ENCODE data around the gene ABCA7.

Gene ABCA7

GRCh38 chr19:1035998-1036621 is 3.8 kb upstream of the ABCA7 start:
- ChIA-PET POLR2A (no interaction called here), CTCF (no interaction called here)
- DNase-seq (ENCODE audit: extremely low spot score): no peak
- TF ChIP-seq NFRKB (IDR thresholded peaks at IDR 0.05) (no peak), SUZ12 (IDR thresholded peaks at IDR 0.05) (no peak), FOXA1 (IDR thresholded peaks at IDR 0.05) (no peak), LEF1 (IDR thresholded peaks at IDR 0.05; ENCODE audit: borderline replicate concordance) (no peak), BHLHE40 (IDR thresholded peaks at IDR 0.05; ENCODE audit: borderline replicate concordance) (no peak), ARNT (IDR thresholded peaks at IDR 0.05) (no peak), SP1 (IDR thresholded peaks at IDR 0.05) (no peak), ZNF384 (IDR thresholded peaks at IDR 0.05) (no peak), FOXK2 (IDR thresholded peaks at IDR 0.05) (no peak)
- TF ChIP-seq, protein P1, sequence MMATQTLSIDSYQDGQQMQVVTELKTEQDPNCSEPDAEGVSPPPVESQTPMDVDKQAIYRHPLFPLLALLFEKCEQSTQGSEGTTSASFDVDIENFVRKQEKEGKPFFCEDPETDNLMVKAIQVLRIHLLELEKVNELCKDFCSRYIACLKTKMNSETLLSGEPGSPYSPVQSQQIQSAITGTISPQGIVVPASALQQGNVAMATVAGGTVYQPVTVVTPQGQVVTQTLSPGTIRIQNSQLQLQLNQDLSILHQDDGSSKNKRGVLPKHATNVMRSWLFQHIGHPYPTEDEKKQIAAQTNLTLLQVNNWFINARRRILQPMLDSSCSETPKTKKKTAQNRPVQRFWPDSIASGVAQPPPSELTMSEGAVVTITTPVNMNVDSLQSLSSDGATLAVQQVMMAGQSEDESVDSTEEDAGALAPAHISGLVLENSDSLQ (IDR thresholded peaks at IDR 0.05): no peak

DNA sequence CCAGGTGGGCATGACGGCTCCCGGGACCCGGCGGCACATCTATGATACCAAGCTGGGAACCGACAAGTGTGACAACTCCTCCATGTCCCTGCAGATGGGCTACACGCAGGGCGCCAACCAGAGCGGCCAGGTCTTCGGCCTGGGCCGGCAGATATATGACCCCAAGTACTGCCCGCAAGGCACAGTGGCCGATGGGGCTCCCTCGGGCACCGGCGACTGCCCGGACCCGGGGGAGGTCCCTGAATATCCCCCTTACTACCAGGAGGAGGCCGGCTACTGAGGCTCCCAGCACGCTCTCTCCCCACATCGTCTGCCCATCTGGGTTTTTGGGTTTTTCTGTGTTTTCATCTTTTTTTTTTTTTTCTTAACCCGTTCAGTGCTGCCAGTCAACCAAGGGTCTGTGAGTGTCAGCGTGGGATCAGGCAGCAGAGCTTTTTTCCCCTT is 2.3 kb upstream of the ABCA7 start:
- no peak for TF ChIP-seq SUZ12 (IDR thresholded peaks at IDR 0.05)
- no peak for TF ChIP-seq NFRKB (IDR thresholded peaks at IDR 0.05)
- no peak for TF ChIP-seq ELF4 (IDR thresholded peaks at IDR 0.05)
- TF ChIP-seq LEF1 (IDR thresholded peaks at IDR 0.05; ENCODE audit: borderline replicate concordance): no peak
- TF ChIP-seq TARDBP (IDR thresholded peaks at IDR 0.05): no peak
- TF ChIP-seq FOXA1 (IDR thresholded peaks at IDR 0.05): no peak
- no peak for TF ChIP-seq SP1 (IDR thresholded peaks at IDR 0.05)
- TF ChIP-seq, protein P1 (IDR thresholded peaks at IDR 0.05): no peak
- TF ChIP-seq FOXM1 (IDR thresholded peaks at IDR 0.05; ENCODE audit: borderline replicate concordance): no peak
- TF ChIP-seq ZNF384 (IDR thresholded peaks at IDR 0.05): no peak
- no peak for DNase-seq (ENCODE audit: extremely low spot score)
- POLR2A ChIA-PET: no interaction called here

DNA sequence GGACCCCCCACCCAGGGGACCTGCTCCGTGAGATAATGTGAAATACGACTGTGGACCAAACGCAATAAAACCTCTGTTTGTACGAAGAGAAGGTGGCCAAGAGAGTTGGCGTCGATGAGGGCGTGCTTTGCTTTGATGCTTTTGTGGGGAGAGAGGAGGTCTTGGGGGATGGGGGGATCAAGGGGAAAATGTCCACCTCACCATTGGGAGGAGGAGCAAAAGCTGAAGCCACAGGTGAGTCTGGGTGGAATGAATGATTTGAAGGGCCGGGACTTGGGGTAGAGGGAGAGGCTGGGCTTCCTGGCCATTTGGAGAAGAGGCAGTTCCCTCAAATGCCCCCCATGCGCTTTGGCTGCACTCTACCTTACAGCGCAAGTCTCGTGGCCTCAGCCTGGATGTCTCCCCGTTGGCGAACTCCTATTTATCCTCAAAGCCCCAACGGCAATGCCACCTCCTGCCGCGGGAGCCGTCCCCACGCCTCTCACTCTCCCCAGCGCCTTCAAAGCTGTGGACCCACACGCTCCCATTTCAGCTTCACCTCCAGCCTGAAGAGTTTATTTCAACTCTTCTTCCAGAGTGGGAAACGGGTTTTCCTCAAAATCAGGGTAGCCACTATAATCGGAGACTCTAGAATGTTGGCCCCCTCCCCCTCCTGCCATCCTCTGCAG is 795 bp upstream of the ABCA7 start:
- no peak for DNase-seq (ENCODE audit: extremely low spot score)
- ChIA-PET CTCF (no interaction called here), POLR2A (interaction anchor here (1.1 to 3.8 kb wide), 5 partner anchors 9 to 250 kb away, joined by 3 to 29 read pairs (median 6); partner anchors contain the start of genes CIRBP and CNN2)
- TF ChIP-seq, protein P1 (IDR thresholded peaks at IDR 0.05): no peak
- TF ChIP-seq ZNF384 (IDR thresholded peaks at IDR 0.05) (no peak), BHLHE40 (IDR thresholded peaks at IDR 0.05; ENCODE audit: borderline replicate concordance) (no peak), ARNT (IDR thresholded peaks at IDR 0.05) (no peak), SUZ12 (IDR thresholded peaks at IDR 0.05) (no peak), CTBP1 (IDR thresholded peaks at IDR 0.05; ENCODE audit: borderline replicate concordance) (no peak), LEF1 (IDR thresholded peaks at IDR 0.05; ENCODE audit: borderline replicate concordance) (no peak), ELF4 (IDR thresholded peaks at IDR 0.05) (no peak), FOXA1 (IDR thresholded peaks at IDR 0.05) (no peak), FOXK2 (IDR thresholded peaks at IDR 0.05) (no peak), FOXM1 (IDR thresholded peaks at IDR 0.05; ENCODE audit: borderline replicate concordance) (no peak), NFRKB (IDR thresholded peaks at IDR 0.05) (no peak), TARDBP (IDR thresholded peaks at IDR 0.05) (no peak), SP1 (IDR thresholded peaks at IDR 0.05) (no peak), HDGF (IDR thresholded peaks at IDR 0.05; ENCODE audit: borderline replicate concordance) (no peak), L3MBTL2 (conservative IDR thresholded peaks at IDR 0.05) (no peak)

More for the DNA sequence above, 2.3 kb upstream of the ABCA7 start:
- CTCF ChIA-PET: no interaction called here

GRCh38 chr19:1040476-1041271 is 767 bp downstream of the ABCA7 start:
- ChIA-PET CTCF (no interaction called here), POLR2A (interaction anchor here (0.6 to 3.8 kb wide), 9 partner anchors 11 to 286 kb away, joined by 3 to 29 read pairs (median 3); partner anchors contain the start of genes CIRBP, CNN2 and RNU6-2)
- DNase-seq (ENCODE audit: extremely low spot score): peak; percentile 87
- TF ChIP-seq, protein P1 (IDR thresholded peaks at IDR 0.05): peak; percentile 100
- TF ChIP-seq CTBP1 (IDR thresholded peaks at IDR 0.05; ENCODE audit: borderline replicate concordance) (peak; percentile 65), TARDBP (IDR thresholded peaks at IDR 0.05) (no peak), ZNF384 (IDR thresholded peaks at IDR 0.05) (no peak), NFRKB (IDR thresholded peaks at IDR 0.05) (no peak), BHLHE40 (IDR thresholded peaks at IDR 0.05; ENCODE audit: borderline replicate concordance) (no peak), FOXK2 (IDR thresholded peaks at IDR 0.05) (no peak), SP1 (IDR thresholded peaks at IDR 0.05) (no peak), SUZ12 (IDR thresholded peaks at IDR 0.05) (no peak), ELF4 (IDR thresholded peaks at IDR 0.05) (no peak), FOXM1 (IDR thresholded peaks at IDR 0.05; ENCODE audit: borderline replicate concordance) (no peak), LEF1 (IDR thresholded peaks at IDR 0.05; ENCODE audit: borderline replicate concordance) (no peak), HDGF (IDR thresholded peaks at IDR 0.05; ENCODE audit: borderline replicate concordance) (no peak), L3MBTL2 (conservative IDR thresholded peaks at IDR 0.05) (no peak), ARNT (IDR thresholded peaks at IDR 0.05) (no peak), FOXA1 (IDR thresholded peaks at IDR 0.05) (no peak)

All from HEK293T (cell line).